ENCODE data around the gene DCN.
"Not testable (repeated sequence)": the region's sequence is repeated elsewhere in the genome, so short reads cannot be mapped to it uniquely, and the experiment has no call there.

The DCN gene, protein sequence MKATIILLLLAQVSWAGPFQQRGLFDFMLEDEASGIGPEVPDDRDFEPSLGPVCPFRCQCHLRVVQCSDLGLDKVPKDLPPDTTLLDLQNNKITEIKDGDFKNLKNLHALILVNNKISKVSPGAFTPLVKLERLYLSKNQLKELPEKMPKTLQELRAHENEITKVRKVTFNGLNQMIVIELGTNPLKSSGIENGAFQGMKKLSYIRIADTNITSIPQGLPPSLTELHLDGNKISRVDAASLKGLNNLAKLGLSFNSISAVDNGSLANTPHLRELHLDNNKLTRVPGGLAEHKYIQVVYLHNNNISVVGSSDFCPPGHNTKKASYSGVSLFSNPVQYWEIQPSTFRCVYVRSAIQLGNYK

DNA sequence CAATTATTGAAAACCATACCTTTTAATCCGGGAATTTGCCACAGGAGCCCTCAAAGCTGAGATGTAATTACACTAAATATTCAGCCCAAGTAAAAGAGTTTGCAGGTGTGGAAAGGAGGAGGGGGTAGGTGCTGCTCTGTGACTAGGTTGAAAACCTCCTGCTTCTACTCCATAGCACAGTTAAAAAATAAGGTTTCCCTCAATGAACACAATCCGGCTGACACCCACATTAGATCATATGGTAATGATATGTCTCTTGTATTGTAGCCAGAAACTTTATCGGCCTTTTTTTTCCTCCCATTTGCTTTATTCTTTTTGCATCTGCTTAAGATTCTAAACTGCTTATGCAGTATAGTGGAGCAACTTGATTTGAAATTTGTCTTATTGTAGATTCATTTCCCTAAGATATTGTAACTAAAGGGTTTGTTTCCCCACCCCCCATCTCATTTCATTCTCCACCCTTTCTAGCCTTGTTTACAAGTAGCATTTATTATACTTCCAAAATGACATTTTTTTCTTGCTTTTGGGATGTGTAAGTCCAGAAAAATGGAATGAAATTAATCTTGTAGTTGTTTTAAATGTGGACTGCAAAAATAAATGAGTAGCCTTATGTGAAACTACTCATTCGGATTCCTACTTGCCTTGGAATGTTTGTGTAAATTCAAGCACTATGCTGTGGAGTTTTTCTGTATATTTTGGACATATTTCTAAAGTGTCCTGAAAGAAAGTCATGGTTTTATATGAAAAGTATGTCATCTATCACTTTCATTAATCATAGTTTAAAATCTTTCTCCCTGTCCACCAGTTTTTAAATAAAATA lies at the start of gene DCN:
TSS of gene DCN (minus strand) at position 182 of the 820 bp plus-strand sequence. CDS start 4,265 bp downstream, outside the sequence.
- DNase-seq: no peak

DNA sequence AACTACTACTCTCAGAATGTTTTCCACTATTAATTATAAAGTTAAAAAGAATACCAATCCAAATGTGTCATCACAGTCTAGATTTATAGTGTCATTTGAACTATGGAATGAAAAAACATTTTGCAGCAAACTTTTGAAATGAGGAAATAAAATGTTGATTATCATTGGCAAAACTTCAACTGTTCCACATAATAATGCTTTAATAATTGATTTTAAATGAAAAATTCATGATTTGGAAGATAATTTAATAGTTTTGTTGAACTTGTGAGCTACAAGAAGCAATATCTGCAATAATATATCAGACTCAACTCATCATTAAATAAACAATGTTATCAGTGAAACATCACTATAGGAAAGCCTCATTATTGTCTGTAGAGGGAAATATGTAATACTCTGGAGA lies 48.2 kb upstream of the DCN start:
- DNase-seq: no peak

DNA sequence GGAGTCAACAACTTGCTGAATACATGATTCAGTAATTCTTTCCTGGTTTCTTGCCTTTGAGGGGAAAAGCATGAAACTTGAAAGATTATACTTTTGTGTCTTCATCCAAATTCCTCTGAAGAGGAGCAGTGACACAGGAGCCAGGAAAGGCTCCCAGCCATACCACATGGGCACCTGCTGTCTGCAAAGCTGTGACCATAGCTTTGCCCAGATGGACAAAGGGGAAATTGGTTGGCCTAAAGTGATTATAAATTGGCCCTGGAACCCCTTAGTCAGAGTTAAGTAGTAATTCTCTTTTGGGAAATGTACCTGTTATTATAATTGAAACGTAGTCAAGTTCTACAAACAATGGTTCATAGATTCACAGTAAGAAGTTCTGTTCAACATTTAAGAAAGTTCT lies 44.3 kb upstream of the DCN start:
- DNase-seq: no peak

DNA sequence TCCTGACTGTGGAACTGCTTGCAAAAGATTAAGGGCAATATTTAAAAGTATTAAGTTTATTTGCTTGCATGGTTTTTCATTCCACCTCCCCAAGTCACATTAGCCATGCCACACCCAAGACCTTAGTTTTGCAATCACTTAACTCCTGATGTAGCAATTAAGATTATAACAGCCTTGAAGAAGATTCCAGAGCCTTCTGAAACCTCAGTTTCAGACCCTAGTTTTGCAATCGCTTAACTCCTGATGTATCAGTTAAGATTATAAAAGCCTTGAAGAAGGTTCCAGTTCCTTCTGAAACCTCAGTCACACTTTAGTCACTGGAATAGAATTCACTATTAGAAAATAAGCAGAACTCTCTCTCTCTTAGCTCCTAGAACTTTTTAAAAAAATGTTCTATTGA lies 42.7 kb upstream of the DCN start:
- DNase-seq: no peak

DNA sequence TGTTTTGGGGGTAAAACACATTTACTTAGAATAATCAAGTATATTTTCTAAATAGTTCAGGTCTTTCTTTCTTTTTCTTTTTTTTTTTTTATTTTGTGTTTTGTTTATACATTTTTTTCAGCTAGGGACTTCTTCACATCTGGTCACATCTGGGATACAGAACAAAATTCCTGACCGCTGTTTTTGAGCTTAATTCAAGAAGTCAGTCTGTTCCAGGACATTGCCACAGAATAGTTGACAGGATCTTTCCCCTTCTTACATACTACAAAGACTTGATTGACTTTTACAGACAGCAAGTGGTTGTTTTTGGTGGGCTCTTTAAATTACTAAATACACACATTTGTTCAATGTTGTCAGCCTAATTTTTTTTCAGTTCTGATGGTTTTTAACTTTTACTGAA lies 41.8 kb upstream of the DCN start:
- no peak for DNase-seq

DNA sequence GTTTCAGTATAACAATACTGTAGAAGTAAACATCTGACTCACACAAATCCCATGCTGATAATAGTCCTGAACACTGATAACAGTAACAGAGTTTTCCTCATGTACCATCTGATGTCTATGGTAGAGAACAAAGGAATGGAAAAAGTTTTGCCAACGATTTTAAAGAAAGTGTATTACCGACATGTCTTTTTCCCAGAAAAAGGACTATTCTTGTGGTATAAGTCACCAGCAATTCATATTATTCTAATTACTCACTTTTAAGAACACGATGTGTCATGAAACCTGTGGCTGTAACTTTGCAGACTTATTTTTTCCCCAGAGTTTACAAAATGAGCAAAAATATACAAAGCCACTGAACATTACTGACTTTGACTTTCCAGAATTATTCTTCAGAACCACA lies 40.1 kb upstream of the DCN start:
- no peak for DNase-seq

DNA sequence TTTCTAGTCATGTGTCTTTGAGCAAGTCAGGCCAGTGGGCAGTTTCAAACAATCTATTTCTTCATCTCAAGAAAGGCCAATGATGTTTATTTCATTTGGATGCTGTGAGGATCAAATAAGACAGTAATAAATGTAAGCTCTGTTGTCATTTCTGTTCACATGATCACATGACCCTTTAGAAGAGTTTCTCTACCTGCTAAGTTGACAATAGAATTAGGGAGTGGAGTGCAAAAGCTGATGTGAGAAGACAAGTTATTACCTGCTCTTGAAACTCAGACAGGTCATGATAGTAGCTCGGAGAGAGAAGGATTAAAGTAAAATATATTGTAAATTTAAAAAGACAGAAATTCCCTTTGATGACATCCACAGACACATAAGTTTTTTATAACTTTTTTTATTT lies 37.3 kb upstream of the DCN start:
- DNase-seq: no peak

DNA sequence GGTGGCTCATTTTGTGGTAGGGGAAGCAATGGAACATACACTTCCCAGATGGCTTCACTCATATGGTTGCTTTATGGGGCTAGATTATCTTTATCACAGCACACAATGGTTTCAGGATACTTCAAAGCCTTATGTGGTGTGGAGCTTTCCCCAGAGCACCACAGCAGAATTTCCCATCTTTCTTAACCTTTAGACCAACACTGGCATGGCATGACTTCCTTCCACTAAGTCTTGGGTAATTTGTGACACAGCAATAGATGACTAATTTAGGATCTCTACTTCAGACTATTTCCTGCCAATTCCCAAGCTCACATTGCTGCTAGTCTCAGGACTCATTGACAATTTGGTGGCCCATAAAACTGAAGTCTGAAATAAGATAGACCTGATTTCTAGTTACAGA lies 36.9 kb upstream of the DCN start:
- no peak for DNase-seq

DNA sequence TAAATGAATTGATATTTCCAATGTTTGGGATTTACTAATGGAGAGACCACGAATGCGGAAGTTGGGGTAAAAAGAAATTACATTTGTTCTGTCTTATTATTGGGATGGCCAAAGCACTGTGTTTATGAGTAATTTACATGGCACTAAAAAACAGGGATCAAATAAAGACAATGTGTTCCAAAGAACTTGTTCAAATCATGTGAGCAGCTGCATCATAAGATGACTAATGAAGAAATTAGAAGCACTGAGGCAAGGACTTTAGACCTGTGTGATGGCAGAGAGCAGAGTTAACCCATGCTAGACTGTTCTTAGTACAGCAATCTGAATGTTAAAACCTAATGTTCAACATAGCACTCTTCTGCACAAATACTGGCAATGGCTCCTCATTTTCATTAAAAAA lies 34.3 kb upstream of the DCN start:
- no peak for DNase-seq

DNA sequence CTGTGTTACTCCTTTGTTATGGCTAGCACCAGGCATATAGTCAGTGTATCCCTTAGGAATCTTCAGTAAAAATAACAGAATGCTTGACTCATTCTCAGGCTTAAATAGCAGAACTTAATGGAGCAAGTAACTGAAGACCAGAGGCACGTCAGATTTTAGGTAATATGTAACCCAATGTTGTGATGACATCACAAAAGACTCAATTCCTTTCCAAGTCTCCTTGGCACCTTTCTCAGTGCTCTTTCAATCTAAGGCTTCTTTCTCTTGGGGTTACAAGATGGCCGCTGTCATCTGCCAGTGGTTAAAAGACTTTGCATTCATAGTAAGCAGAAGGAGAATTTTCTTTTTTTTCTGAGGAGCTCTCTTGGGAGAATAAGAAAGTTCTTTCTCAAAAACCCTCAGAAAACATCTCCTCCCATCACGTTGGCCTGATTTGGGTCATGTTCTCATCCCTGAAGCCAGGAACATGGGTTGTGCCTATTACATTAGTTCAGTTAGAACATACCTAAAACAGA lies 33.4 kb upstream of the DCN start:
- DNase-seq: no peak

DNA sequence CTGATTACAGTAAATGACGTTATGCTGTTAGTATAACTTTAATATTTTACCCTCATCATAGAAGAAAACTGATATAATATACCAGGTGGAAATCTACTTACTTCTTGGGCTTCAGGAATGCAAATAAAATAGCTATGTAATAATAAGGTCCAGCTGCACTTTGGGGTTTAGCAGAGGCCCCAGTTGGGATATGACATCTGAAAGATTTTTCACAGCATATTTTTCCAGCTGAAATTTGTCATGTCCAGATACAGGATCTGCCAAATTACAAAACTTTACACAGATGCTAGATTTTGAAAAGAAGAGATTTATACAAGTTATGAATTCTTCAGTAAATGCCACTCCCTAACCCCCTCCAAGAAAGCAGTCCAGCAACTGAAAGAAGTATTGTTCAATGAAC lies 29.2 kb upstream of the DCN start:
- no peak for DNase-seq

DNA sequence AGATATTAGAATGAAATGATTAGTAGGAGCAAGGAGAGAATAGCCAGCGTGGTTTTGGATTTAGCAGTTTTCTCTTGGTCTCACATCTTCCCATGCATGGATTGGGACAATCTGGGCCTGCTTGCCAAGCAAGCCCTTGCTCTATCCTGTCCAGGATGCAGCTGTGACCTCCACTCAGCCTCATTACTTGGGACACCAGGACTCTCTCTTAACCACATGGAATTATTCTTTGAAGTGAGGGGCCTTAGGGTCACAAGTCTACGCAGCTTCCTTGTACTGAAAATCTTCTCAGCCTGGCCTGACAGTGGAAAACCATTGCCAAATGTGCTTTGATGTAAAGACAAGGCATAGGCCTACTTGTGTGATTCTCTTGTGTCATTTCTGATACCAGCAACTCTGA lies 28.0 kb upstream of the DCN start:
- no peak for DNase-seq

DNA sequence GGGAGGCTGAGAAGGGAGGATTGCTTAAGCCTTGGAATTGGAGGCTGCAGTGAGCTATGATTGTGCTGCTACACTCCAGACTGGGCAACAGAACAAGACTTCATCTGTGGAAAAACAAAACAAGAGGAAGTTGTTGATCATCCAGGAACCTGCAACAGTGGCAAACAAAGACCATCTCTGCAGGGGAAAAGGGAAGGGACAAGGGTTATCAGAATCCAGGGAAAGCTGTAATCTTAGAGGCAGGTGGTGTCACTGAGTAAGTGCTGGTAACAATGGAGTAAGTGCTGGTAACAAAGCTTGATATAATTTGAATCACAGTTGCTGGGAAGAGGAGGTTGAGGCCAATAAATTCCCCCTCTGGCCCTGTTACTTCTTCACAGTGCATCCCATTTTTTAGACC lies 27.5 kb upstream of the DCN start:
- DNase-seq: peak; percentile 6

DNA sequence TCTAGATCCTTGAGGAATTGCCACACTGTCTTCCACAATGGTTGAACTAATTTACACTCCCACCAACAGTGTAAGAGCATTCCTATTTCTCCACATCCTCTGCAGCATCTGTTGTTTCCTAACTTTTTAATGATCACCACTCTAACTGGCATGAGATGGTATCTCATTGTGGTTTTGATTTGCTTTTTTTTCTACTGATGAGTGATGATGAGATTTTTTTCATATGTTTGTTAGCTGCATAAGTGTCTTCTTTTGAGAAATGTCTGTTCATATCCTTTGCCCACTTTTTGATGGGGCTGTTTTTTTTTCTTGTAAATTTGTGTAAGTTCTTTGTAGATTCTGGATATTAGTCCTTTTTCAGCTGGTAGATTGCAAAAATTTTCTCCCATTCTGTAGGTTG lies 24.7 kb upstream of the DCN start:
- DNase-seq: not testable (repeated sequence)

DNA sequence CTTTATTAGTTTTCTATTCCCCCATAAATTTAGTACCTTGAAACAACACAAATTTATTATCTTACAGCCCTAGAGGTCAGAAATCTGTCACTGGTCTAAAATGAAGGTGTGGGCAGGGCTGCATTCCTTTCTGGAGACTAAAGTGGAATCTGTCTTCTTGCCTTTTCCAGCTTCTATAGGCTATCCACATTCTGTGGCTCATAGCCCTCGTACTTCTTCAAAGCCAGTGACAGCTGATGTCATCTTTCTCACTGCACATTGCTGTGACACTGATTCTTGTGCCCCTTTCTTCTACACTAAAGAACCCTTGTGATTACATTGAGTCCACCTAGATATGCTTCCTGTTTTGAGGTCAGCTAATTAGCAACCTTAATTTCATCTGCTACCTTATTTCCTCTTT lies 23.2 kb upstream of the DCN start:
- DNase-seq: no peak

DNA sequence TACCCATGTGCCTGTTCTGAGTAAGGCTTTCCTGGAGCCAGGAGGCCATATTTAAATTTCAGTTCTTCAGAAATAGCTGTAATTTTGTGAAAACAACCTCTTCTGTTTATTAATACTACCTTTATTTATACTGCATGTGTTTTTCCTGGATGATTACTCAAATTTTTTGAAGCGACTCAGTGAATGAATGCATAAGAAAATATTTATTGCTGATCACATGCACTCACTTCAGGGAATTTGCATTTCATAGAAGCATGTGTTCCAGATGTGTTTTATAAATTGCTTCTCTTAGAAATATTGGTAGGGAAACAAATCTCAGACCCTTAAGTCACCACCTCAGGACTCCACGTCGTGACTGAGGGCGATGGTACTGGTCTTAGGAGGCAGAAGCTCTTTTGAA lies 21.8 kb upstream of the DCN start:
- no peak for DNase-seq

DNA sequence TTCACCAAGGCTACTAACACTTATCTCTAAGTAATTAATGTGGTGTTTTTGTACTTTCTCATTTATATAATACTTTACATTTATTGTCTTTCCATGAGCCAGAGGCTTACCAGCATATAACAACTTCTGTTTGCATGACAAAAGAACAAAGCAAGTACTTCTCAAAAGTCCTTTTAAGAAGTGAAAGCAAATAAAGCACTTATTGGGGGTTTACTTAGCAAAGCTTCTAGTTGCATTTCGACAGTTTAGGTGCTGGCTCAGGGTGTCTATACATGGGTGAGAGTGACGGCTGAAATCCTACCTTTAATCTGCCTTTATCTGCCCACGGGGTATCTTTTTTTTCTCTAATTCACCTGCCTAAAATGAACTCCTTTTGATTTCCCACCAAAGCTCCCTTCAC lies 21.0 kb upstream of the DCN start:
- DNase-seq: no peak

DNA sequence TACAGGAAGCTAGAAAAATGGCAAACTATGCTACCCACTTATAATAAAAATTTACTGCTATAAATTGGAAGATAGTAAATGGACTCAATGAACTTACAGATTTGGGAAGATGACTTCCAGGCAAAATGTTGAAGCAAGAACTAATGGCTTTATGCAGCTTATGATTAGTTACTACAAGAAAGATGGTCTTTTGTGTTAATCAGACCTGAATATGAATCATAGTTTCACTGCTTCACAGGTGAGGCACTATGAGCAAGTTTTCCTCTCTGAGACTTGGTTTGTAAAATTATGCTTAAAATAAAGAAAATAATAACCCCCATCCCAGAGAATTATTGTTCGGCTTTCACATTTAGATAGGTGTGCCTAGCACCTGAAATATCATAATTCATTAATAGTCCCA lies 19.8 kb upstream of the DCN start:
- DNase-seq: no peak

DNA sequence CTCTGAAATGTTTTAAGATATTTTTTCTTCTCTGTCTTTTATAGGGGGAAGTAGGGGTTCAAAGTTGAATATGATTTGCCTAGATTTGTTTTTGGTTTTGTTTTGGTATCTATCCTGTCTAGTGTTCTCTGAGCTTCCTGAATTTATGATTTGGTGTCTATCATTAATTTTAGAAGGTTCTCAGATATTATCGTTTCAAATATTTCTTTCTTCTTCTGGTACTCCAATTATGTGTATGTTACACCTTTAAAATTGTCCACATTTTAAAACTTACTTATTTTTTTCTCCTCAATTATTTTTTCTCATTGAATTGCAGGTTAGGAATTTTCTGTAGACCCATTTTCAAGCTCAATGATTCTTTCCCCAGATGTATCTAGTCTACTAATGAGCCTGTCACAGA lies 13.8 kb upstream of the DCN start:
- no peak for DNase-seq

DNA sequence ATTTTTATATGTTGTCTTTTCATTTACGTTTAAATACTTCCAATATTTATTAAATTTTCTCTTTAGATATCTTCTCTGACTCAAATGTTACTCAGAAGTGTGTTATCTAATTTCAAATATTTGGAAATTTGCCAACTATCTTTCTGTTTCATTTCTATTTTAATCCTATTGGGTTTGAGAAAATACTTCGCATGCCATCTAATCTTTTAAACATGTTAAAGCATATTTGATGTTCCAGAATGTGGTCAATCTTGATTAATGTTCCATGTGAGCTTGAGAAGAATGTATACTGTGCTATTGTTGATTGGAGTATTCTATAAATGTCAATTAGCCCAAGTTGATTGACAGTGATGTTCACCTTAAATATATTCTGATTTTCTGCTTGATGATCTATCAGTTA lies 11.9 kb upstream of the DCN start:
- DNase-seq: no peak

DNA sequence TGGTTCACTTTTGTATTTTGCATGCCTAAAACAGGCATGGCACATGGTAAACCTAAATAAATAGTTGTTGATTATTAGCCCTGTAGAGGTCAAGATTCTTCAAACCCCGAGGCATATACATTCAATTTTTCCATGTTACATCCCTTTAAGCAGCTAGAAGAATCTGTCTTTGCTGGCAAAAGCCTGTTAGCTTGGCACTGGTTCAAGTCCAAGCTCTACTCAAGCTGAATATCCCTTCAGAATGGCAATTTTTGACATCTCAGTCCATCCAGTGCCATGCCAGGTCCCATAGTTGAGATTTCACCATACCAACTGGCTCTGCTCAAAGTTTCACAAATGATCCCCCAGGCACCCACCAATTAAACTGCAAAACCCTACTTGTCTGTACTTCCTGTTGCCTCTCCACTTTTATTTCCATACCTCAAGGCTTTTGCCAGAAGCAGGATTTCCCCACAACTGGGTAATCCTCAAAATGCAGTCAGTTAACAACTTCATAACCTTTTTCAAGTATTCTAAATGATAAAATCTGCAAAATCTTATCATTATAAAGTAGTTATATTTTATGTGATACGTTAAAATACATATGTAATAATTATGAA lies 9.0 kb upstream of the DCN start:
- no peak for DNase-seq

DNA sequence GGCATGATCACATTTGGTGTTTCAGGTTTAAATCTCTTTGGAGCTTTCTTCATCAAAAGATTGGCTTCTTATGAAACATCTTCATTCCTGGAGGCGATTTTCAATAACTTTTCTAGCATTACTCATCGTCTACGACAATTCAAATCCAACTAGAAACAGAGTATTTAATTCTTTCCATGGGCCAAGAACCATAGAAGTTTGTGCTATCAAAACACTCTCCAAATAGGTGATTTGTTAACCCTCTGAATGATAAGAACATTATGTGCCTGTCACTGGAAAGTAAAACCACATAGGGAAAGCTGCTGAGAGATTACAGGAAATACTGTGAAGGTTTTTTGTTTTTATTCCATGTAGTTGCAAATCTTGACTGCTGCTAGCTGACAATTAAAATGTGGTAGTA lies 6.9 kb upstream of the DCN start:
- no peak for DNase-seq

DNA sequence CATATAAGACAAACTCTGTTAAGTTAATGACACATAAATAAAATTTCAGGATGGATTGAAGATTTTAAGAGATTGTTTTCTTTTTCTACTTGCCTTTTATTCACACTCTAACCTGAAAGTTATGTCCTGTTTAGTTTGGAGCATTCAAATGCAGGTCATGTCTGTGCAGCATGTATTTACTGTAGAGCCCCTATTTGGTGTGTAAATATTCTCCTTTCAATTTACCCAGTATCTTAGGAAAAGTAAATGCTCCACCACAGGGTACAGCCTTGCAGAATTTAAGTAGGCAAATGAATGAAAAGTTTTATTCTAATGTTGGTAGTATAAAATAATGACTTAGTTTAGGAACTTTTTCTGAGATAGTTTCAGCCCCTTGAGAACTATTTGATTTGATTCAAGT lies 6.2 kb upstream of the DCN start:
- DNase-seq: no peak

DNA sequence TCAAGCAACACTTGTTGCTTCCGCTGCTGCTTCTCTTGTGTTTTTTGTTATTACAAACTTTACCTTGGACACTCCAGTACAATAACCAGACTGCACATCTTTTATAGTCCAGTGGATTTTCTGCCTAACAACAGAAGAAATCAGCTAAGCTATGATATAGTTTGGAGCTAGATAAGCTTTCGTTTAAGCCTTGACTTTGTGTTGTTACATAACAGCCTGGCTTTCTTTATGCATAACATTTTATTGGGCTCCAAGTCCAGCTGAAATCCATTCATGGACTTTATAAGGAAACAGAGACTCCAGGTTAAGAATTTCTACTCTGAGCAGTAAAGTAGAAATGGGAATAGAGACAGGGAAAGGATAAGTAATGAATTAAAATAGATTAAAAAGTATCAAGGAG lies 3.5 kb upstream of the DCN start:
- DNase-seq: no peak
